Activated CD4-positive, alpha-beta memory T cell treated with anti-CD3 and anti-CD28 coated beads, Interleukin-2, amount 10 ng/mL, durations not matched to agents 7 days and 5 days (primary cell): Measurements from ENCODE around the gene FRA10AC1. TPM values are rescaled to one million over a fixed set of nuclear protein-coding genes. Genes with fewer than 3 reads are reported as not detected.

Source experiments
- CTCF ChIA-PET: fragments of 350-600 bp; sonication (Branson Sonifier 250); formaldehyde crosslinking; loops from one replicate; lab custom pipeline; 2021; ENCODE audit warnings: antibody characterized with exemption, inconsistent platforms; lab: Charles Lee
- POLR2A ChIA-PET: fragments of 350-600 bp; sonication (Branson Sonifier 250); formaldehyde crosslinking; loops from one replicate; lab custom pipeline; 2021; ENCODE audit warnings: antibody characterized with exemption; lab: Charles Lee
- DNase-seq: peaks from one replicate; pipeline ENCODE4 v3.0.0-alpha.2; 2020
- H3K27ac Mint-ChIP-seq: one replicate; pipeline ENCODE4 v1.8.0; 2021; ENCODE audit warnings: mild to moderate bottlenecking, mixed read lengths
- H3K27me3 Mint-ChIP-seq: one replicate; pipeline ENCODE4 v1.8.0; 2021; ENCODE audit warnings: mixed read lengths
- H3K36me3 Mint-ChIP-seq: one replicate; pipeline ENCODE4 v1.8.0; 2021; ENCODE audit warnings: low read depth, mixed read lengths
- H3K4me1 Mint-ChIP-seq: one replicate; pipeline ENCODE4 v1.8.0; 2021; ENCODE audit warnings: mixed read lengths
- H3K4me3 Mint-ChIP-seq: one replicate; pipeline ENCODE4 v1.8.0; 2021; ENCODE audit warnings: mild to moderate bottlenecking, mixed read lengths
- H3K9me3 Mint-ChIP-seq: one replicate; pipeline ENCODE4 v1.8.0; 2021; ENCODE audit warnings: mixed read lengths
- total RNA-seq, 2 experiments: library from RNA; stranded (reverse); gene quantifications; one replicate each; pipeline ENCODE4 v1.2.3, GENCODE V29; 2021

The FRA10AC1 gene
- total RNA-seq, 2 experiments from 2014 or later, result 11.7 to 14.7 TPM

- ChIA-PET CTCF (no interaction called here), POLR2A (no interaction called here)
- H3K27me3 Mint-ChIP-seq, result no peaks in the 10 kb centered on the region
- no peak overlapping the region for H3K4me3 Mint-ChIP-seq
- H3K9me3 Mint-ChIP-seq, result no peaks in the 10 kb centered on the region
- DNase-seq, result no peak
- peaks cover 8% of the 10 kb centered on the region for H3K4me1 Mint-ChIP-seq
- no peak overlapping the region for H3K27ac Mint-ChIP-seq
- H3K36me3 Mint-ChIP-seq, result peaks cover 28% of the 10 kb centered on the region
These were observed 6.7 kb downstream of the FRA10AC1 start for GRCh38 chr10:93695740-93696139.

GRCh38 chr10:93687737-93688136, 14.7 kb downstream of the FRA10AC1 start:
- Mint-ChIP-seq H3K27me3 (no peaks in the 10 kb centered on the region), H3K9me3 (no peaks in the 10 kb centered on the region), H3K4me3 (no peak overlapping the region), H3K27ac (no peak overlapping the region), H3K36me3 (peaks cover 9% of the 10 kb centered on the region), H3K4me1 (no peaks in the 10 kb centered on the region)
- ChIA-PET POLR2A (interaction anchor here (0.6 kb wide), 1 partner anchor 14 kb away, joined by 3 read pairs; the partner anchor contains the start of gene FRA10AC1), CTCF (no interaction called here)
- DNase-seq, result no peak

GRCh38 chr10:93680412-93681047, 21.9 kb downstream of the FRA10AC1 start:
- Mint-ChIP-seq H3K9me3 (no peaks in the 10 kb centered on the region), H3K27ac (no peak overlapping the region), H3K4me1 (no peaks in the 10 kb centered on the region), H3K27me3 (no peaks in the 10 kb centered on the region), H3K36me3 (peaks cover 4% of the 10 kb centered on the region), H3K4me3 (no peak overlapping the region)
- no peak for DNase-seq
- POLR2A ChIA-PET, result no interaction called here
- CTCF ChIA-PET, result interaction anchor here (0.6 to 3.4 kb wide), 7 partner anchors 9 to 185 kb away, joined by 3 to 16 read pairs (median 4); no protein-coding TSS in a partner anchor

- H3K36me3 Mint-ChIP-seq, result peaks cover 12% of the 10 kb centered on the region
- ChIA-PET CTCF (interaction anchor here (0.7 to 3.4 kb wide), 4 partner anchors 13 to 124 kb away, joined by 3 to 16 read pairs (median 4); no protein-coding TSS in a partner anchor), POLR2A (no interaction called here)
- DNase-seq, result no peak
- no peak overlapping the region for H3K27ac Mint-ChIP-seq
- no peak overlapping the region for H3K4me3 Mint-ChIP-seq
- H3K4me1 Mint-ChIP-seq, result no peaks in the 10 kb centered on the region
- H3K27me3 Mint-ChIP-seq, result no peaks in the 10 kb centered on the region
- no peaks in the 10 kb centered on the region for H3K9me3 Mint-ChIP-seq
These were observed 23.4 kb downstream of the FRA10AC1 start for GRCh38 chr10:93678805-93679587.

- POLR2A ChIA-PET, result no interaction called here
- CTCF ChIA-PET, result interaction anchor here (0.7 to 3.4 kb wide), 4 partner anchors 12 to 1813 kb away, joined by 3 to 16 read pairs (median 4); no protein-coding TSS in a partner anchor
- Mint-ChIP-seq H3K4me1 (no peaks in the 10 kb centered on the region), H3K27me3 (no peaks in the 10 kb centered on the region), H3K36me3 (peaks cover 8% of the 10 kb centered on the region), H3K9me3 (no peaks in the 10 kb centered on the region), H3K27ac (no peak overlapping the region), H3K4me3 (no peak overlapping the region)
- no peak for DNase-seq
These were observed 24.0 kb downstream of the FRA10AC1 start for GRCh38 chr10:93678386-93678785.

- ChIA-PET POLR2A (no interaction called here), CTCF (no interaction called here)
- Mint-ChIP-seq H3K9me3 (no peaks in the 10 kb centered on the region), H3K4me3 (no peak overlapping the region), H3K36me3 (peaks cover 13% of the 10 kb centered on the region), H3K4me1 (peaks cover 2% of the 10 kb centered on the region), H3K27me3 (no peaks in the 10 kb centered on the region), H3K27ac (no peak overlapping the region)
- DNase-seq, result no peak
These were observed 28.6 kb downstream of the FRA10AC1 start for GRCh38 chr10:93673791-93674190.

GRCh38 chr10:93672890-93673289, 29.5 kb downstream of the FRA10AC1 start:
- ChIA-PET POLR2A (no interaction called here), CTCF (no interaction called here)
- Mint-ChIP-seq H3K4me3 (no peak overlapping the region), H3K27ac (no peak overlapping the region), H3K9me3 (no peaks in the 10 kb centered on the region), H3K4me1 (peaks cover 2% of the 10 kb centered on the region), H3K36me3 (peaks cover 17% of the 10 kb centered on the region), H3K27me3 (no peaks in the 10 kb centered on the region)
- no peak for DNase-seq

GRCh38 chr10:93672022-93672678, 30.2 kb downstream of the FRA10AC1 start:
- CTCF ChIA-PET, result no interaction called here
- POLR2A ChIA-PET, result no interaction called here
- DNase-seq, result no peak
- peaks cover 17% of the 10 kb centered on the region for H3K36me3 Mint-ChIP-seq
- H3K27me3 Mint-ChIP-seq, result no peaks in the 10 kb centered on the region
- no peak overlapping the region for H3K27ac Mint-ChIP-seq
- no peak overlapping the region for H3K4me3 Mint-ChIP-seq
- H3K9me3 Mint-ChIP-seq, result no peaks in the 10 kb centered on the region
- peaks cover 2% of the 10 kb centered on the region for H3K4me1 Mint-ChIP-seq

GRCh38 chr10:93671042-93671441, 31.4 kb downstream of the FRA10AC1 start:
- H3K9me3 Mint-ChIP-seq, result no peaks in the 10 kb centered on the region
- H3K27ac Mint-ChIP-seq, result no peak overlapping the region
- H3K4me1 Mint-ChIP-seq, result peaks cover 2% of the 10 kb centered on the region
- H3K36me3 Mint-ChIP-seq, result peaks cover 17% of the 10 kb centered on the region
- DNase-seq, result no peak
- POLR2A ChIA-PET, result no interaction called here
- no peak overlapping the region for H3K4me3 Mint-ChIP-seq
- CTCF ChIA-PET, result interaction anchor here (1.2 to 1.3 kb wide), 2 partner anchors 9 to 10 kb away, joined by 3 to 4 read pairs; no protein-coding TSS in a partner anchor
- H3K27me3 Mint-ChIP-seq, result no peaks in the 10 kb centered on the region

GRCh38 chr10:93670372-93670771, 32.0 kb downstream of the FRA10AC1 start:
- DNase-seq, result no peak
- POLR2A ChIA-PET, result no interaction called here
- Mint-ChIP-seq H3K27me3 (no peaks in the 10 kb centered on the region), H3K4me3 (no peak overlapping the region), H3K9me3 (no peaks in the 10 kb centered on the region), H3K27ac (no peak overlapping the region), H3K36me3 (peaks cover 17% of the 10 kb centered on the region), H3K4me1 (peaks cover 2% of the 10 kb centered on the region)
- CTCF ChIA-PET, result interaction anchor here (1.2 to 1.3 kb wide), 2 partner anchors 10 kb away, joined by 3 to 4 read pairs; no protein-coding TSS in a partner anchor

GRCh38 chr10:93667795-93668194, 34.6 kb downstream of the FRA10AC1 start:
- POLR2A ChIA-PET, result no interaction called here
- Mint-ChIP-seq H3K27me3 (no peaks in the 10 kb centered on the region), H3K4me1 (peaks cover 2% of the 10 kb centered on the region), H3K9me3 (no peaks in the 10 kb centered on the region), H3K27ac (no peak overlapping the region), H3K4me3 (no peak overlapping the region), H3K36me3 (peaks cover 11% of the 10 kb centered on the region)
- CTCF ChIA-PET, result no interaction called here
- no peak for DNase-seq

- no peak for DNase-seq
- Mint-ChIP-seq H3K27ac (no peak overlapping the region), H3K36me3 (peaks cover 11% of the 10 kb centered on the region), H3K4me1 (no peaks in the 10 kb centered on the region), H3K9me3 (no peaks in the 10 kb centered on the region), H3K27me3 (no peaks in the 10 kb centered on the region), H3K4me3 (no peak overlapping the region)
- ChIA-PET CTCF (interaction anchor here (1.3 kb wide), 1 partner anchor 12 kb away, joined by 3 read pairs; no protein-coding TSS in a partner anchor), POLR2A (no interaction called here)
These were observed 36.4 kb downstream of the FRA10AC1 start for GRCh38 chr10:93666030-93666429.

- POLR2A ChIA-PET, result no interaction called here
These were observed 44.6 kb downstream of the FRA10AC1 start for GRCh38 chr10:93657757-93658156.

More at GRCh38 chr10:93657757-93658156, 44.6 kb downstream of the FRA10AC1 start:
- no peak overlapping the region for H3K4me3 Mint-ChIP-seq
- H3K27me3 Mint-ChIP-seq, result no peaks in the 10 kb centered on the region
- H3K36me3 Mint-ChIP-seq, result no peaks in the 10 kb centered on the region
- H3K27ac Mint-ChIP-seq, result no peak overlapping the region
- no peaks in the 10 kb centered on the region for H3K4me1 Mint-ChIP-seq
- no peaks in the 10 kb centered on the region for H3K9me3 Mint-ChIP-seq
- no peak for DNase-seq
- CTCF ChIA-PET, result no interaction called here
